GM18499 (cell line): ENCODE measurements around the gene THSD7B.
"Not testable (repeated sequence)": the region's sequence is repeated elsewhere in the genome, so short reads cannot be mapped to it uniquely, and the experiment has no call there.

Experiments
- ATAC-seq: cut with Tn5 transposase; IDR thresholded peaks from one replicate; pipeline ENCODE4 v1.9.1; 2021; ENCODE audit warnings: moderate number of reproducible peaks; ENCODE audit not compliant: insufficient read depth, unreplicated experiment

The THSD7B gene

DNA sequence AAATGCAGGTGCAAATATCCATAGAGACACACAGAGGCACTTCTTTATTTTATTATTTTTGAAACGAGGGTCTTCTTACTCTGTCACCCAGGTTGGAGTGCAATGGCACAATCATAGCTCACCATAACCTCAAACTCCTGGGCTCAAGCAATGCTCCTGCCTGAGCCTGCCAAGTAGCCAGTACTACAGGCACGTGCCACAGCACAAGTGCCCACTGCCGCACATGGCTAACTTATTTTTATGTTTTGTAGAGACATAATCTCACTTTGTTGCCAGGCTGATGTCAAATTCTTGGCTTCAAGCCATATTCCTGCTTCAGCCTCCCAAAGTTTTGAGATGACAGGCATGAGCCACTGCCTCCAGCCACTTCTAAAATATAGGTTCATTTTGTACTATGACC is 537.6 kb downstream of the THSD7B start:
- no peak for ATAC-seq

DNA sequence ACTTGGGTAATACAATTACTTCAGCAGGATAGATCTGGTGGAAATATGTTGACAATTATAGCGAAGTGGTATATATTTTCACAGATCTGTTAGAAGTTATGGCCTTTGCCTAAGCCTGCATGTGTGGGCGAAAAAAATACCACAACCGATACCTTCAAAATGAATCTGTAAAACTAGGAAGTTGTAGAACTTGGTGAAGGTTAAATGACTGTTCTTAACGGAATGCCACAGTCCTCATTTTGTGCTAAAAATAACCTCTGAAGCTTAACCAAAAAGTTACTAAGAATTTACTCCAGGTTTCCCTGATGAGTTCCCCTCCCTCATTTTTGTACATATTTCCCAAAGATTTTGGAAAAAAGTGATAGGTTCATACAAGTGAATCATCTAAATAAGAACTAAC is 550.7 kb downstream of the THSD7B start:
- ATAC-seq: no peak

DNA sequence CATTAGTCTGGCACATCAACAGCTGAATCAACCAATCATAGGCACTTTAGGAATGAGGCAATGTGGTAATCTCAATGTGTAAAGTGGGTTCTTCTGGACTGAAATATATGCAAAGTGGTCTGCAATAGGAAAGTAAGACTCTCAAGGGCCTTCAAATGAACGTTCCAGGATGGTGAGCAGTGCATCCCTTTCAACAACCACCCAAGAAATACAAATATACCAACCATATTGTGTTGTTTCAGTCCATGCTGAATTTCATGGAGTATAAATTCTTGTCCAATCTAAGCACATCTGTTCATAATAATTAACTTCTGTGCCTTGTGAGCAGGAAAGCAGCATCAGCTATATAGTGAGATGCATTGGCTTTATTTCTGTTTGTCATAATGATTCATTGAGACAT is 556.2 kb downstream of the THSD7B start:
- no peak for ATAC-seq

DNA sequence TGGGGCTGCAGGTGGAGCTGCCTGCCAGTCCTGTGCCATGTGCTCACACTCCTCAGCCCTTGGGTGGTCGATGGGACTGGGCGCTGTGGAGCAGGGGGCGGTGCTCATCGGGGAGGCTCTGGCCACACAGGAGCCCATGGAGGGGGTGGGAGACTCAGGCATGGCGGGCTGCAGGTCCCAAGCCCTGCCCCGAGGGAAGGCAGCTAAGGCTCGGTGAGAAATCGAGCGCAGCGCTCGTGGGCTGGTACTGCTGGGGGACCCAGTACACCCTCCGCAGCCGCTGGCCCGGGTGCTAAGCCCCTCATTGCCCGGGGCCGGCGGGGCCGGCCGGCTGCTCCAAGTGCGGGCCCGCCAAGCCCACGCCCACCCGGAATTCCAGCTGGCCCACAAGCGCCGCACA is 566.2 kb downstream of the THSD7B start:
- not testable (repeated sequence) for ATAC-seq

DNA sequence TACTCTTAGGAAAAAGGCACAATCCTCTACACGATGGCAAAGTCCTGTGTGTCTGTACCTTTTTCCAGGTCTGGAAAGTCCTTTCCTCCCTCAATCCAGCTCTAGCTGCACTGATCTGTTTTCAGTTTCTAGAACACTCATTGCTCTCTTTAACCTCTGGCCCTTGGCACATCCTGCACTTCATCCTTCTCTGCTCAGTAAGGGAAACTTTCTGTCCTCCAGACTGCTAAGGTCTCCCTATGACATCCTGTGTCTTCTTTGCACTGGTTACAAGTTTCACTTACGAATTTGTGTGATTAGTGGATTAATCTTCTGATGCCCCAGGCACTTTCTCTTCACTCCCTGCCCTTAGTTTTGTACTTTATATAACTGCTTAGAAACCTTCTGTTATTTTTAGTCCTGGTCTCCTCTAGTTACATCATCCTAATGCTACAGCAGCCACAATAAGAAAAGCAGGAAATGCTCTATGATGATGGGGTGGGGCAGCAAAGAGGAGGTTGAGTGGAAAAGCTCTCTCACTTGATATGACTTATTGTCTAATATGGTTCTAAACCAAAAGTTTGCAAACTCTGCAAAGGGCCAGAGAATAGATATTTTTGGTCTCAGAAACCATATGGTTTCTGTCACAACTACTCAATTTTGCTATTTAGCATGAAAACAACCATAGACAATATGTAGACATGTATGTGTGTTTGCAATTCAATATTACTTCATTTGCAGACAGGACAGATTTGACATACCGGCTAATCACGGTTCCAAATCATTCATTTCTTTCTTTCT is 568.2 kb downstream of the THSD7B start:
- ATAC-seq: no peak

DNA sequence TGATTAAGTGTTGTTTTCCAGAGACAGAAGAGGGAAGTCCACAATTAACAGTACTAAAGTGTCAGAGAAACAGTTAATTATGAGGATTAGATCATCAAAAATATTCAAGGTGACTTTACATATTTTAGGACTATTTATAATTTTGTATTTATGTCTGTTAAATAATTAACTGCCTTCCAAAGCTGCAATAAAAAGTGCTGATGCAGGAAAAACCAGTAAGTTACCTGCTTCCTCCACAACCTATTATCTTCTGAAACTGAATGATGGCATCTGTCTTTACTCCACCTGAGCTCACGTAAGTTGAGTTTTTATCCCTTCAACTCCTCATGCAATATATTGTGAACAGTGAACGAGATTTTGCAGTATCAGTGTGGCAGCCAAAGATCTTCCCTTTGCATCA is 570.7 kb downstream of the THSD7B start:
- ATAC-seq: no peak

DNA sequence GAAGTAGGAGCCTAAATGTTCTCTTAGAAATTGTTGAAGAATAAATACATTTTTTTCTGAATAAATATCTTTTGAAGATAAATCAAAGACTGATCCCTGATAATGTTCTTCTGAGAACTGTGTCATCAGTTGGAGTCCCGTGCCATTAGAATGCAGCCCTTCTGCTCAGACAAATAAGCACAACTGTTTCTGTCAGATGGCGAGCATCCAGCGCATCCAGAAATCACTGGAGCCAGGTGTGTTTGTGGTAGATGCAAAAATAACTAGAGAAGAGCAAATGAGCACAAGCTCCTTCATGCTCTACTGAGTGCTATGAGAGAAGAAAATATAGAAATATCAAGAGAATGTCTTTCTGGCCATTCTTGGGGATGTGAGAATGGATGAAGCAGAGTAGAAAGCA is 573.7 kb downstream of the THSD7B start:
- ATAC-seq: no peak

DNA sequence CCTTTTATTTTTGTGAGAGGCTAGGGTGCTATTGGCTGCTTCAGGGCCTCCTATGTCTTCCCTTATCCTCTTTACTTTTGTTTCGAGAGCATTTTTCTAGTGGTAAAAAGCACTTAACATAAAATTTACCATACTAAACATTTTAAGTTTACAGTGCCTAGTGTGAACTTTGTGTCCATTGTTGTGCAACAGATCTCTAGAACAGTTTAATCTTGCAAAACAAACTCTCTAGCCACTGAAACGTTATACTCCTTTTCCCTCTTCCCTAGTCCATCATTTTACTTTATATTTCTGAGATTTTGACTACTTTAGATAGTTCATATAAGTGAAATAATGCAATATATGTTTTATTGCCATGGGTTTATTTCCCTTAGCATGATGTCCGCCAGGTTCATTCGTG is 580.6 kb downstream of the THSD7B start:
- ATAC-seq: no peak

DNA sequence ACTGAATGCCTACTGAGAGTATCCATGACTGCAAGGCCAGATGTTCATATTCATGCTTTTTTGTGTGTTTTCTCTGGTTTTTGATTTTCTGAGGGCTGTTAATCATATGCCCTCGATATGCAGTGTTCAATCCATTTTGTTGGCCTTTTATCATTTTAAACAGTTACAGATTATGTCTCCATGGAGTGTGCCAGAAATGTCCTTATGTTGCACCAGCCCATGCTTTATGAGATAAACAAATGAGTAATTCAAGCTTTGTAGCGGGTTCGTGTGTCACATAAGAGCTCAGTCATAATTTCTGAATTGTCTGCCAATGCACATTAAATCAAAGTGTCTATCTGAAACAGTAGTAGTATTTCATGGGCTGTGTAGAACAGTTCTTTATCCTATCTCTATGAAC is 583.0 kb downstream of the THSD7B start:
- ATAC-seq: no peak

DNA sequence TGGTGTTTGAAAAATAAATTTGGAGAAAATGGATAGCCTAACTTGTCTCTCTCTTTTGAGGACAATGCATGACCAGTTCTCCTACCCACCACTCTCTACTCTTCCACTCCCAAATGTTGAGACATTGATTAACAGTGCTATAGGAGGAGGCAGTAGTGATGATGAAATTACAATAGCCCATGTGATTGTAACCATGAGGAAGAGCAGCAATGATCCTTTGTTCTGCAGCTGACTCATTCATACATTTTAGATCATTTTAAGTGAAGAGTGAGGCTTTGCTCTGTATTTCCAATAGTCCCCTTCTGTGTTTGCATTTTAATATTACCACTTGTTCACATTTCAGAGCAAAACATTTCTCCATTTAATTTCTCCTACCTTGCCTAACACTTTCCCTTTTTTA is 592.3 kb downstream of the THSD7B start:
- ATAC-seq: no peak

DNA sequence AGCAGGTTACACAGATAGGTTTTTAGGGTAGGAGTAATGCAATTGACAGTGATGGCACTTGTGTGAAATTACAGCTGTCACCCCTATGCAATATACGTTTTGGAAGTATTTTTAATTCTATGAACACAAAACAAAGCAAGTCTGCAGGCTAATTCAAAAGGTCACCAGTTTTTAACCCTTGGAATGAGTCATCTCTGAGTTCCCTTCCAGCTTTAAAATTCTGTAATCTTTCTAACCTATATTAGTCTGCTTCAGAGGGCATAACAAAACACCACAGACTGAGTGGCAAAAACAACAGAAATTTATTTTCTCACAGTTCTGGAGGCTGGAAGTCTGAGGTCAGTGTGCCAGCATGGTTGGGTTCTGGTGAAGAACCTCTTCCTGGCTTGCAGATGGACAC is 602.0 kb downstream of the THSD7B start:
- no peak for ATAC-seq

DNA sequence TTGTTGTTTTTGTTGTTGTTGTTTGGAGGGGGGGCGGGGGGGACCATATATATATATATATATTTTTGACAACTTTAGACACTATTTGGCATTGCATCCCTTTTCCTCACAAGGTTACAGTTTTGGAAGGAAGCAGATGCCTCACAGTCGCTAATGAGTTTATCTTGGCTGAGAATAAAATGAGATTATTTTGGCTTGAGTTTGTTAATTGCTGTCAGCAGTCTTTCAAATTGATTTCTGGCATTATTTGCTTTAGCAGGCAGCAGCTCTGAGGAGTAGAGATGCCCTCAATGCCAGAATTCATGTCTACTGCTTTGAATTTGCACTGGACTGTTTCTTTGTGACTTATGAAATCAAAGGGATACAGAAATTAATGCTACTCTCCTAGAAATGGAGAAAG is 603.8 kb downstream of the THSD7B start:
- no peak for ATAC-seq

DNA sequence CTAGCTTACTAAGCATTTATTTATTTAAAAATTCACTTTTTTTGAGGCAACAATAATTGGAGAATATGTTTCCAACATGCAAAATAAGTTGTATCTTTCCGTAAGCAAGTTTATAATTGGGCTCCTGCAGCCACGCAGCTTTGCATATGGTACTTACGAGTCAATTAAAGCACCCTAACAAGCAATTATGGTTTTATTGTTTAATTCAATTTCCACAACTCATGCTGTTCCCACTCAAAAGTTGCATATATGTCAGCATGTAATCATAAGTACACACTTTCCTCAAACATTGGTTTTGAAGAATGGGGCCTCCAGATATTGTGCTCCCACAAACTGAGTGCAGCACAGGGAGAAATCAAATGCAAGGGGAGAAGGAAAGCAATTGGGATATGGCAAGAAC is 613.8 kb downstream of the THSD7B start:
- ATAC-seq: no peak

DNA sequence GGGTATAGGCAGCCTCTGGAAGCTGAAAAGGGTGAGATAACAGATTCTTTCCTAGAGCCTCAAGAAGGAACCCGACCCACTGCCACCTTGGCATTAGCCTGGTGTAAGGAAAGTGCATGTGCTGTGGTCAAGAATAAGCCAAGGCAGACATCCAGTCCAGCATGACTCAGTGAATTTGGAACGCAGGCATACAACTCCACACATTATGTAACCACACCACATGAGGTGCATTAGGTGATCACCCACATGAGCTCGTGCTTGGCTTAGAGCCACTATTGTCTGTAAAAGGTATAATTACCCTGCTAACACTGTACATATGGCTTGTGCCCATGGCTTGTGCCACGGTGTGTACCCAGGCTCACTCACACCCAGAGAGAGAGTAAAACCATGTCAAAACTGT is 615.3 kb downstream of the THSD7B start:
- ATAC-seq: no peak

DNA sequence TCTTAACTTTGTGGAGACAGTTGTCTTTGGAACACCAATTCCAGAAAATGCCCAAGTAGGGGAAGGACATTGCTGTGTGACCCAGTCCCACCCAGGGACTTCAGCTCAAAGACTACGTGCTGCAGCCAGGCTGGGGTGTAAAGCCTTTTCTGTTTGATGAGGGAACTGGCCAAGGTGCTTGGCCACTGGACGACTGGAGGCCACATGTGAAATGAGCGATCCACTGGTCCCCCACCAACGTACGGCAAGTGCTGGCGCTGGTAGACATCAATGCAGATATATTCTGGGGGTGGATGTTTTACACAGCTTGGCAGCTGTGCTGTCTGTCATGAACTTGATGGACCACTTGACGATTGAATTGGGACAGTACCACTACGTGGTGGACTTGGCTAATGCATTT is 616.4 kb downstream of the THSD7B start:
- no peak for ATAC-seq

DNA sequence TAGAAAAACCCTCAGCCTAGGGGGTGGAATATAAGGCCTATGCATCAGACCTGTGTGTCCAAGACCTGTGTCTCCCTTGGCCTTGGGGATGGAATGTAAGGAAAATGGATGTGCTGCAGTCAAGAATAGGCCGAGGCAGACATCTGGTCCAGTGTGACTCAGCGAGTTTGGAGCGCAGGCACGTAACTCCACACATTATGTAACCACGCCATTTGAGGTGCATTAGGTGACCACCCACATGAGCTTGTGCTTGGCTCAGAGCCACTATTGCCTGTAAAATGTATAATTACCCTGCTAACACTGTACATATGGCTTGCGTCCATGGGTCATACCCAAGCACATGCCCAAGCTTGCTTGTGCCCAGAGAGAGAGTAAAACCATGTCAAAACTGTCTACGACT is 618.0 kb downstream of the THSD7B start:
- ATAC-seq: no peak

DNA sequence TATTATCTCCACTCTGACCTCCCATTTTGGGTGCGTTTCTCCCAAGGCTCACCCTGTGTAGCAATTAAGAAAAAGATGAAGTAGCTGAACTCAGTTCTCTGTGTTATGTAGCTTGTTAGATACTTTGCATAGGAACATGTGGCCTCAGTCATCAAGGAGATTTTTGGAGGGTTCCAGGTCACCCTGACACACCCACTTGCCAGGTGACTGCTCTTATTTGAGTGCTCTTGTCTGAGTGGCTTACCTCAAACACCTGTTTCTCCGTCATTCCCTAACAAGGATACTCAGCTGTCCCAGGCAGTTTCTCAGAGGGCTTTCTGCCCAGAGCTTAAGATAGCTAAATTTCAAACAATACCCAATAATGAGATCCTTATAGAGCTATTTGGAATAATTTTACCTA is 621.7 kb downstream of the THSD7B start:
- no peak for ATAC-seq

DNA sequence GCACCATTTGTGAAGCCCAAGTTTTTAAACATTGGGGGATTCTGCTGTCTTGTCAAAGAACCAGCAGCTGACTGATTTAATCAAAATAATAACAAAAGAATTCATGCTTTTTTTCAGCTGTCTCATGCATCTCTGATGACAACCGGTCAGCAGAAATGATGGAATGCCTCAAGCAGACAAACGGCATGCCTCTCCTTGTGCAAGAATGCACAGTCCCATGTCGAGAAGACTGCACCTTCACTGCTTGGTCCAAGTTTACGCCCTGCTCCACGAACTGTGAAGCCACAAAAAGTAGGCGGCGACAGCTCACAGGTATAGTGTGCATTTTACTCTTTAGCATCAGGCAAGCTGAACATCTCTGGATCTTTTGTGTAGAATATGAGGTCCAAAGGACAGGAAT is 640.2 kb downstream of the THSD7B start:
- ATAC-seq: no peak

DNA sequence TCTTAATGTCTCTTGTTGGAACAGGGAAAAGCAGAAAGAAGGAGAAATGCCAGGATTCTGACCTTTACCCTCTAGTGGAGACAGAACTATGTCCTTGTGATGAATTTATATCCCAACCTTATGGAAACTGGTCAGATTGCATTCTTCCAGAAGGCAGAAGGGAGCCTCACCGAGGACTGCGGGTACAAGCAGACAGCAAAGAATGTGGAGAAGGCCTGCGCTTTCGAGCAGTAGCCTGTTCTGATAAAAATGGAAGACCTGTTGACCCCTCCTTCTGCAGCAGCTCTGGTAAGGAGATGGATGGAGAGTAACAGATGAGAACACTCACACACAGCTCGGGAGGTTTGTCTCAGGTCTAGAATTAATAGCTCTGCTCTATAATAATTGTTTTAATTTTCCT is 646.2 kb downstream of the THSD7B start:
- no peak for ATAC-seq

DNA sequence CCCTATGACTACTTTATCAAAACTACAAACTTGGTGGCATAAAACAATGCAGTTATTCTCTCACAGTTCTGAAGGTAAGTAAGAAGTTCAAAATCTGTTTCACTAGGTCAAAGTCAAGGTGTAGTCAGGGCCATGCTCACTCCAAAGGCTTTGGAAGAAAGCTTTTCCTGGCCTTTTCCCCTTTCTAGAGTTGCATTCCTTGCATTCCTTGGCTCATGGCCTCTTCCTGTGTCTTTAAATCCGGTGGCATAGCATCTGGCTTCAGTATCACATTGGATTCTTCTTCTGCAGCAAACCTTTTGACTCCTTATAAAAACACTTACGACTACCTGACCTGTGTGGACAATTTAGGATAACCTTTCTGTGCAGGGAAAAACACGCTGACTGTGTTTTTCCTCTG is 655.4 kb downstream of the THSD7B start:
- no peak for ATAC-seq

DNA sequence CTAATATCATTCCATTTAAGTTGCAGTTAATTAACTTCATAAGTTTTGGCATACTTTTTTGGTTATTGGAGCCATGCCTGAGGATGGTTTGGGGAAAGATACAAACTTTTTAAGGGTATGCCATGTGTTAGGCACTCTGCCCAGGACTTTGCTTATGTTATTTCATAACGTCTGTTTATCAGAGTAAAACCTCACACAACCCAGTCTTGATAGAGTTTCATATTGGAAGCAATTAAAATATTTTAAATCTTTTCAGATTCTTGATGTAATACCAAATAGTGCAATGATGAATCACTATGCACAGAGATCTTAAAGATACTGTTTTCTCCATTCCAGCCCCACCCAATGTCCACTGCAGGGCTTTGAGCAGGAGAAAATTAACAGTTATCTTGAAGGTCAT is 669.8 kb downstream of the THSD7B start:
- no peak for ATAC-seq

DNA sequence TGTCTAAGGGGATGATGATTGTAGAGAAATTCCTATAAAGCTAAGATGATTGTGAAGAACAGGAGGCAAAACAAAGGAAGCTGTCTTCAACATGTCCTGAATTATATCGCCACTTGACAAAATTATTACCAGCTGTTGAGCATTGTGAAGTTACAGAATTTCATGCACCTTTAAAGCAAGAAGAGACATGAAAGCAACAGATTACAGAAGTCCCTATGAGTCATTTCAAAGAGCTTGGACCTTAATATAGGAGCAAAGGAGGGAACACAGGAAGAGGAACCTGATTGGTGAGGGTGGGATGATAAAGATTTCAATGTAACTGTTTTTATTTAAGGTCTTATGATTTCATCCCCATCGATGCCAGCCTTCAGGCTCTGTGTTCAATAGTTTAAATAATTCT is 672.0 kb downstream of the THSD7B start:
- no peak for ATAC-seq

DNA sequence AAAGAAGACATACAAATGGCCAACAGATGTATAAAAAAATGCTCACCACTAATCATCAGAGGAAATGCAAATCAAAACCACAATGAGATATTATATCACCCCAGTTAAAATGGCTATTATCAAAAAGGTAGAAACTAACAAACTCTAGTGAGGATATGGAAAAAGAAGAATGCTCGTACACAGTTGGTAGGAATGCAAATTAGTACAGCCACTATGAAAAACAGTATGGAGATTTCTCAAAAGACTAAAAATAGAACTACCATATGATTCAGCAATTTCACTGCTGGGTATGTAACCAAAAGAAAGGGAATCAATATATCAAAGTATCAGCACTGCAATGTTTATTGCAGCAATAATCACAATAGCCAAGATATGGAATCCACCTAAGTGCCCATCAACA is 679.6 kb downstream of the THSD7B start:
- no peak for ATAC-seq
